ENCODE results near the gene MS4A5.
"Not testable (repeated sequence)": the region's sequence is repeated elsewhere in the genome, so short reads cannot be mapped to it uniquely, and the experiment has no call there.

MS4A5 gene, protein sequence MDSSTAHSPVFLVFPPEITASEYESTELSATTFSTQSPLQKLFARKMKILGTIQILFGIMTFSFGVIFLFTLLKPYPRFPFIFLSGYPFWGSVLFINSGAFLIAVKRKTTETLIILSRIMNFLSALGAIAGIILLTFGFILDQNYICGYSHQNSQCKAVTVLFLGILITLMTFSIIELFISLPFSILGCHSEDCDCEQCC

DNA sequence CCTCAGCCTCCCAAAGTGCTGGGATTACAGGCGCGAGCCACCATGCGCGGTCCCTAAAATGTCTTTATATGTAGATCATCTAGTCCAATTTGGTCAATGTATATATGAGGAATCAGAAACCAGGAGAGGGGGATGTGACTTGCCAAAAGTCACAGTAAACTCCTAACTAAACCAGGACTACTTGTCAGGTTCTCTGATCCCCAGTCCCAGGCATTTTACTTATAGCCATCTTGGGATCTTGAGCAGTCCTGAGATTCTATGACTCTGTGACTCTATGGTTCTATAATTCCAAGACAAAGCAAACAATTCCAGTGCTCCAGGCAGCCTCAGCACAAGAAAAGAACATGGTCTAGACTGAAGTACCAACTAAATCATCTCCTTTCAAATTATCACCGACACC, at the start of gene MS4A5:
Gene MS4A5, plus strand, starts transcription at position 301 of the 400 bp plus-strand sequence. CDS start 103 bp downstream, outside the sequence.
- DNase-seq: no peak

DNA sequence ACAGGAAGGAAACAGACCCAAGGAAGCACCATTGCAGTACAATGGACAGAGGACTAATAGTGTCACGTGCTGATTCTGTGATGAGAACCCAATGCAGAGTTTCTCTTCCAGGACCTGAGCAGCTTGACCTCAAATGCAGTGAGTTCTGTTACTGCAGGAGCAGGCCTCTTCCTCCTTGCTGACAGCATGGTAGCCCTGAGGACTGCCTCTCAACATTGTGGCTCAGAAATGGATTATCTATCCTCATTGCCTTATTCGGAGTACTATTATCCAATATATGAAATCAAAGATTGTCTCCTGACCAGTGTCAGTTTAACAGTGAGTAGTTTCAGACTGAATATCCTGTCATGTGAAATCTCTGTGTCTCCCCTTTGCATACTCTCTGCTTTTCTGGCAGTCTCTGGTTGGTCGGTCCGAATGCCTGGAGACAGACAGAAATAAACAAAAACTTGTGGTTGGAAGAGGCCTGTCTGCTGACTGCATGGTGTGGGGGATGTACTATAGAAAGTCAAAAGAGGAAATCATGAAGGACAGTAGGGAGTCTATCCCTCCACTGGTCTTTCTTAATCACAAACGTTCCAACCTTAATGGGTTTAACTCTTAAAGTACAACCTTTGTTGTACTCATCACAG, 40.0 kb upstream of the MS4A5 start:
- DNase-seq: no peak

DNA sequence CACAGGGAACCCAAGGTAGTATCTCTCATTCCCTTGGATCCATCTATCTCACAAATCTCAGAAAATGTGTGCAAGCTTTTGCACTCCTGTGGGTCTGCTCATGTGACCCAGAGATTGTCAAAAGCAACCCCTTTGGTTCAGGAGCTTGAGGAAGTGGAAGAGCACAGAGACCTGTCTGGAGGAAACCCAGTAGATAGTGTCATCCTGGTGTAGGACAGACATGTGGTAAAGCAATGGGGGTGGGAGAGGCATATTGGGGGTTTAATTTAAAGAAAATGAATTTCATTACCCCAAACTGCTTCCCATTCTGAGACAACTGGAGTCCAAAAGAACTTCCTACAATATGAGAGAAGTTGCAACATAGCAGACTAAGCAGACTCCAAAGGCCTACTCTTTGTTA, 39.0 kb upstream of the MS4A5 start:
- DNase-seq: no peak

DNA sequence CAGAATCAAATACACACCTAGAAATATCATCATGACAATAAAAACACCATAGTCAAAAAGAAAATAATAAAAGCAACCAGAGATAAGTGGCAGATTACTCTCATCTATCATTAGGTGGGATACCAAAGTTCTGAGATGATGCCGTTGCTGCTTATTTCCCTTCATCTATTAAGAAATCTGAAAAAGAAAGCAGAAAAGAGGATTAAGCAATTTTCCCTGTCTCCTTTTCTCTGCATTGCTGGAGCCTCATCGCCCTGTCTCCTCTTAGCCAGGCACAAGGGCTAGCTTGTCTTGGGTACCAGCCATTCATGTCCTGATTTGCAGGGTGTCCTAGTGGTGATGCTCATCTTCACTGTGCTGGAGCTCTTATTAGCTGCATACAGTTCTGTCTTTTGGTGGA, 37.0 kb upstream of the MS4A5 start:
- no peak for DNase-seq

DNA sequence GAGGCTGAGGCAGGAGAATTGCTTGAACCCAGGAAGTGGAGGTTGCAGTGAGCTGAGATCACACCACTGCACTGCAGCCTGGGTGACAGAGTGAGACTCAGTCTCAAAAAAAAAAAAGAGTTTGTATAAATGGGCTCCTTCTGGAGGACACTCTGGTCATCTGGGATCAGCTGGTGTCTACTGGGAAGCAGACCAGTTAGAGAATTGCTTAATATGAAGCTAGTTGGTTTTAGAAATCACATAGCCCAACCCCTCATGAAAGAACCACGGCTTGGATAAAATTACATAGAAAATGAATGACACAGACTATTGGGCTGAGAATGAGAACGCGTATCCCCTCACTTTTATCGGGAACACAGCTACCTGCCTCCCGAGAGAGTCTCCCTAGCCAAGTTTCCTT, 36.4 kb upstream of the MS4A5 start:
- no peak for DNase-seq

DNA sequence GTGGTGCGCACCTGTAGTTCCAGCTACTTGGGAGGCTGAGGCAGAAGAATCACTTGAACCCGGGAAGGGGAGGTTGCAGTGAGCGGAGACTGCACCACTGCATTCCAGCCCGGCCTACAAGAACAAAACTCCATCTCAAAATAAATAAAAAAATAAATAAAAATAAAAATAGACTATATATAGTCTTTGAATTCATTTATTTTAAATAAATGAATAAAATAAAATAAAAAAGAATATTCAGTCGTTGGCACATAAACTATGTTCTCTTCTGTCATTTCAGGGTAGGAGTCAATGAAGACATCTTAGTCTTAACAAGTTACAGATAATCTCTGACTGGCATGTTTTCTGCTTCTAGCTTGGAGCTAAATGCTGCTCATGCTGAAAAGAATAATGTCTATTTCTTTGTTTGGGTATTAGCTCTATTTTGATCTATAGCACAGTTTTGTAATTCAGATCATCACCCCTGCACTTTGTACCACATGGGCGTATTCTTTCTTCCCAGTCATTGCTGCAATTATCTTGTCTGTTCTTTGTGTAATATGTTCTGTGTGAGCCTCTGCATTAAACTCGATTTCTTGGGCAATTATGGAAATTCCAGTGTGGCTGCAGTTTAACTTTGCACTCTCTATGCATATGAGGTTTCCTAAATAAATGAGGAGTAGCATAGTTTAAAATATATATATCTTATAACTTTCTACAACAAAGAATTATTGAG, 34.5 kb upstream of the MS4A5 start:
- DNase-seq: no peak

DNA sequence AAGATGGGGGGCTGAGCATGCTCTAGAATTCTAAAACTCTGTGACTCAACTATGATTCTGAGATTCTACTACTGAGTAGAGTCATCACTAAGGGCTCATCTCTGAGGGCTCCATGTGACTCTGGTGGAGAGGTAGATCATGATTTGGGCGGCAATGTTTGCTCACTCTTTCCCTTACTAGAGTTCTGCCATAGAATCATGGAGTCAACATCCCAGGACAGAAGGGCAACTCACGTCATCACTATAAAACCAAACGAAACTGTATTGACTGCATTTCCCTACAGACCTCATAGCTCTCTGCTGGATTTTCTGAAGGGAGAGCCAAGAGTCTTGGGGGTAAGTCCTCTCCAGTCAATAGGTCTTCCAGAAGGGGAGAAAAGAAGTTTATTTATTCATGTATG, 33.0 kb upstream of the MS4A5 start, which contains the start of gene MS4A14:
Gene MS4A14, plus strand, starts transcription at position 78 of the 400 bp plus-strand sequence. Its CDS starts 120 bp downstream, at position 198.
- DNase-seq: no peak

DNA sequence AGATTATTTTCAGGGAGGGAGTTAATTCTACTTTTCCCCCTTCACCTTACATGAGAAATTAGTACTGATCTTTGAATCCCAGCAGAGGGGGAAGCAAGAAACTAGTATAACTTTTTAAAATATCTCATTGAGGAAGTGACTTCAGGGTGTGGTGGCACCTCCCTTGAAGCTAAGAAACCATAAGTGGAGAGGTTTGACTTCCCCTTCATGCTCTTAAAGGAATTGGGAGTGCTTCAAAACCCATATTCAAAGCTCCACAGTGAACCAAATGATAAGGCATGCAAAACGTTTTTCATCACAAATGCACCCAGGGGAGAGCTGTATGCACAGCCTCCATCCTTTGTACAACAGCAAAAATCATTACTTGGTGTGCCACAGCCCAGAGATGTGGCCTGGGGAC, 32.6 kb upstream of the MS4A5 start:
- DNase-seq: peak; percentile 7

DNA sequence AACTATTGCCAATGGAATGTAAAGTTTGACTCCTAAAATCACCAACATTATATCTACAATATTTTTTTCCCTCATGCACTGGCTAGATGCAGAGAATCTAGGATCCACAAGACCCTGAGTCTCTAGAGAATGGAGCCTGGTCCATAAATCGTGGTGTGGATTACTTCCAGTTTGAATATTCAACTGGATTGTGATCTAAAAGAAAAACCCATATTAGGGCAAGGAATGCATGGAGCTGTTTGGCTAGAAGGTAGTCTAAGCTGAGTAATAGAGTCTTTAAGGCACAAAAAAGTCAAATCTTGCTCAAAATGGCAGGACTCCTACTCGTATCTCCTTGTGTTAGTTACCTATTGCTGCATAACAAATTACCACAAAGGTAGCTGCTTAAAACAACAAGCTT, 9.4 kb upstream of the MS4A5 start:
- DNase-seq: no peak

DNA sequence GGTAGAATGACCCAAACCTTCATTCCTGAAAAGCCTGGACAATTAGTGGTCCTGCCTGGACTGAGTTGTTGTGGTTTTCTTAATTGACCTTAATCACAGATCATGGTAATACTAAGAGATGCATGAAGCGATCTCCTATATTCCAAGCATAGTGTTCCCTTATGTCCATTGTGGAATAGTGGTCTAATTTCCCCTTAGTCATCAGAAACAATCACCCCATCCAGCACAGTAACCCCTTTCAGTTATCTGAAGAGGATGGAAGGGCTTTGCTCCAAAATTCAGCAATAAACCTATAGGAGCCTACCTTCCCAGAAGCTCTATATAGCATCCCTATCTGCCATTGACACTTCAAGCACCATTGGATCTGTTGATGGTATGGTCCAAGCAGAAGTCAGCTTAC, 6.8 kb upstream of the MS4A5 start:
- DNase-seq: no peak

DNA sequence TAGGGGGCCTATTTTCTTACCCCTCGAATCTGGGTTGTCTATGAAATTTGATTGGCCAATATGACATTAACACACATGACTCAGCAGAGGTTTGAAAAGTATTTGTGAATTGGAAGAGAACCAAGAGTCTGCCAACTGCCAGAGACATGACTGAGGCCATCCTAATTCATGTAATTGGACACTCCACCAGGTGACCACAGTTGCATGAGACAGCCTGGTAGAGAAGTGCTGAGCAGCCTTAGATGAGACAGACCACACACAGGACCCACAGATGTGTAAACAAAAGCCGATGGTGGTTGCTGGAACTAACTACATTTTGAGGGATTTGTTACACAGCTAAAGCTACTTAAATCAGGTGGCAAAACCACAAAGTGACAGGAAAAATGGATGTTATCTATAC, 855 bp upstream of the MS4A5 start:
- no peak for DNase-seq

DNA sequence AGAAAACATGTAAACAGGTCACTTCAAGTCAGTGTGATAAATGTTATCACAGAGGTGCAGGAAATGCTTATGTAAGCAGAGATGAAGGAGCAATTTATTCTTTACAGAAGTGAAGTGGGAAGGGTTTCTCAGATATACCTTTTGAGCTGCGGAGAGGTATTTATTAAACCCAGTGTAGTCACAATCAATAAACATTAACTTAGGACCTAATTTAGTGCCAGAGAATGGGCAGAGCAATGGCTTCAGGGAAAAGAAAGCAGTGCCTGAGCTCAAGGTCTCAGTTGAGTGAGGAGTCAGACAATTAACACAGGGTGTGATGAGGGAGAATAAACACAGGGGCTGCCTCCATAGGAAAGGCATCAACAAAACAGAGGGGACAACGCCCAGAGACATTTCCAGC, 1.9 kb downstream of the MS4A5 start:
- DNase-seq: no peak

DNA sequence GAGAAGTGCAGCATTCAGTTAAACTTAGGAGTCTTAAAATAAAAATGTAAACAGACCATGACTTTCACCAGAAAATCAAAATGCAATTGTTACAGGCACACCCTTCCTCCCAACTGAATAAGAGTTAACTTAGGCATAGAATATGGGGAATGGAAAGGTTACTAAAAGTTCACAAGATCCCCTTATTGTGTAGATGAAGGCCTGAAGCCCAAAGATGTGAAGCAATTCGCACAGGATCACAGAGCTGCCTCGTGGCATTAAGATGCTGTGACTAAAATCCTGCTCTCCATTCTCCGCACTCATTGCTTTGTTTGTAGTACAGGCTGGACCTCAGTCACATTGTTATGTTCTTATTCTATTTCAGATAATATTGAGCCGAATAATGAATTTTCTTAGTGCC, 4.0 kb downstream of the MS4A5 start:
- no peak for DNase-seq

DNA sequence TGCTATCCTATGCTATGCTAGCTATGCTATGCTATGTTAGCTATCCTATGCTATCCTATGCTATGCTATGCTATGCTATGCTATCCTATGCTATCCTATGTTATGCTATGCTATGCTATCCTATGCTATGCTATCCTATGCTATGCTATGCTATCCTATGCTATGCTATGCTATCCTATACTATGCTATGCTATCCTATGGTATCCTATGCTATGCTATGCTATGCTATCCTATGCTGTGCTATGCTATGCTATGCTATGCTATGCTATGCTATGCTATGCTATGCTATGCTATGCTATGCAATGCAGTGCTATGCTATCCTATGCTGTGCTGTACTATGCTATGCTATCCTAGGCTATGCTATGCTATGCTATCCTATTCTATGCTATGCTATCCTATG, 17.7 kb downstream of the MS4A5 start:
- no peak for DNase-seq

DNA sequence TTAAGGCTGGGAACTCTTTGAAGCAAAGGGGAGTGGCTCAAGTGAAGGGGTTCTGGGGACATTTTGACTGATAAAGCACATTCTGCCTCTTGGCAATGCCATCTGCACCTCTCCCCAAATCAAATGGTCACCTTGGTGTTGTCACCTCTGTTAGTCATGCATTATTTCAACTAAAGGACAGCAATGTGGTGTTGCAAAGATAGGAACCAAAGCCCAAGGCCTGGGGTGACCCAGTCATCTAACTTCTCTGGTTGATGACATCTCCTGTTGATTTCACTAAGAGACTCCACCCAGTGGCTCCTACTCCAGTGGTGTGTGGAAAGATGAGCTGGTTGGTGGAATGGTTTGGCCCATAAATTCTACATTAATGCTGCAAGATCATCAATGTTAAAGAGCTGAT, 18.5 kb downstream of the MS4A5 start:
- no peak for DNase-seq

DNA sequence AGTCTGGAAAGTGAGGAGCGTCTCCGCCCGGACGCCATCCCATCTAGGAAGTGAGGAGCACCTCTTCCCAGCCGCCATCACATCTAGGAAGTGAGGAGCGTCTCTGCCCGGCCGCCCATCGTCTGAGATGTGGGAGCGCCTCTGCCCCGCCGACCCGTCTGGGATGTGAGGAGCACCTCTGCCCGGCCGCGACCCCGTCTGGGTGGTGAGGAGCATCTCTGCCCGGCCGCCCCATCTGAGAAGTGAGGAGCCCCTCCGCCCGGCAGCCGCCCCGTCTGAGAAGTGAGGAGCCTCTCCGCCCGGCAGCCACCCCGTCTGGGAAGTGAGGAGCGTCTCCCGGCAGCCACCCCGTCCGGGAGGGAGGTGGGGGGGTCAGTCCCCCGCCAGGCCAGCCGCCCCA, 21.8 kb downstream of the MS4A5 start:
- DNase-seq: not testable (repeated sequence)

DNA sequence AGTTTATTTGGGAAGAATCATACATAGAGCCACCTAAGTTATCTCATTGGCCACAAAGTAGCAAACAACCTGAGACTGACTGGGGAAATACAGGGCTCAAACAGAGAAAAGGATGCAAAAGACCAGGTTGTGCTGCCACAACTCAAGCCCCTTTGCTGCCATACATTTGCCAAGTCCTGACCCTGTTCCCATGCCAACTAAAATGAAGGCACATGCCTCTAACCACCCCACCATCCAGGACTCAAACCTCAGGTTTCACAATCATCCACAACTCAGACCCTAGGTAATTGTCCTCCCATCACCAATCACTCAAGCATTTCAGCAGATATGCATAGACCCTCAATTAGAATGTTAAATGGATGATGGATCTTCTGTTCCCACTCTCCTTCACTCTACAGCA, 24.8 kb downstream of the MS4A5 start:
- no peak for DNase-seq

DNA sequence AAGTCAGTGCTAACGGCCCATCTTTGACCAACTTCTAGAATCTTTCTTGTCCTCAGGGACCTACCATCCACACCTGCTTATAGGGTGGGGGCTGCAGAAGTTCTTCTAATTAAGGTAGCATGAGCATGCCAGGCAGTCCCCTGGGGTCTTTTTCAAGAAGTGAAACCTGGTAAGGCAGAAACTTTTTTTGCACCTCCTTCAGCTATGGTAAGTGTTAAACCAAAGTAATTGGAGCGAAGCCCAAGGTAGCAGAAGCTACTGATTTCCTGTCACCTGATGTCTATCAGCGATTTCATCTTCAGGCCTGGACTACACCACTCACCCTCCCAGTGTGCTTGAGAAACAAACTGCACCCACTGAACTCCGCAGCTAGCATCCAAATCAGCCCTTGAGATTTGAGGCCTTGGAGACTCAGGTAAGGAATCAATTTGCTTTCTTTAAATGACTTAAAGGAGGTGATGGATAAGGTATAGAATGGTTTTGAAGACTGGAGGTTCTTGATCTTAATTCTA, 26.2 kb downstream of the MS4A5 start, which contains the start of gene MS4A1:
Gene MS4A1, plus strand, starts transcription at position 317 of the 512 bp plus-strand sequence. CDS start 6,528 bp downstream, outside the sequence.
- peak; percentile 36 for DNase-seq

DNA sequence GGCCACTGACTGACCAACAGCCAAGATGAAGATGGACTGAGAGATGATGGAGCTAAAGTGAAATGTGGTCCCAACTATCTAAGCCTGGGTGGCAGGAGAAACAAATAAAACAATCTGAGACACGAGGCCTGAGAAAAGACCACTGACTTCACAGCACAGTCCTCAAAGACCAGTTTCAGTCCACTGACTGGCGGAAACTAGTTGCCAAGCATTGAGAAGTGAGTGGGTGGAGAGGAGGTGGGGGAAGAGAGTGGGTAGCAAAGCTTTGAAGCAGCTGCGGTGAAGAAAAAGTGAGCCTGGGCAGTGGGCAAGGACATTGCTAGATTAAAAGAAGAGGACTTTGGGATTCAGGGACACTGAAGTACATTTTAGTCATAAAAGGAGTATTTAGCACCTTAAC, 28.2 kb downstream of the MS4A5 start:
- DNase-seq: no peak

DNA sequence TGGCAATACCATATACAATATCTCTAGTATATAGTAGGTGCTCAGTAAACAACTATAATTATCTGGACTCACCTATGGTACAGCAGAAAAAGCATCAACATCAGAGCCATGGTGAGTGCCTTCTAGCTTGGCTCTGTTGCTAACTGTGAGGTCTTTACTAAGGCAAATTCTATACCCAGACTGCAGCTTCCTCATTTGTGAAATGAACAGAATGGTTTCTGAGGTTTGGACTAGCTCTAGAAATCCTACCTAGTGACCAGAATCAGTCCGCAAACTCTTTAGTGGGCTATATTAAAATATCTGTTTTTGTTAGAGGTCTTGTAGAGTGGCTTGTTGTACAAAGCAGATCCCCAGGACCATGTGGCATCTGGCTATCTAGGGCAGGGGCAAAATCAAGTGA, 30.0 kb downstream of the MS4A5 start:
- DNase-seq: no peak

DNA sequence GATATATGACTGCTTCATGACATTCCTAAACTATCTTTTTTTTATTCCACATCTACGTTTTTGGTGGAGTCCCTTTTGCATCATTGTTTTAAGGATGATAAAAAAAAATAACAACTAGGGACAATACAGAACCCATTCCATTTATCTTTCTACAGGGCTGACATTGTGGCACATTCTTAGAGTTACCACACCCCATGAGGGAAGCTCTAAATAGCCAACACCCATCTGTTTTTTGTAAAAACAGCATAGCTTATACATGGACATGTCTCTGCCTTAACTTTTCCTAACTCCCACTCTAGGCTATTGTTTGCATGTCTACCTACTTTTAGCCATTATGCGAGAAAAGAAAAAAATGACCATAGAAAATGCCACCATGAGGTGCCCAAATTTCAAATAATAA, 39.5 kb downstream of the MS4A5 start:
- no peak for DNase-seq

DNA sequence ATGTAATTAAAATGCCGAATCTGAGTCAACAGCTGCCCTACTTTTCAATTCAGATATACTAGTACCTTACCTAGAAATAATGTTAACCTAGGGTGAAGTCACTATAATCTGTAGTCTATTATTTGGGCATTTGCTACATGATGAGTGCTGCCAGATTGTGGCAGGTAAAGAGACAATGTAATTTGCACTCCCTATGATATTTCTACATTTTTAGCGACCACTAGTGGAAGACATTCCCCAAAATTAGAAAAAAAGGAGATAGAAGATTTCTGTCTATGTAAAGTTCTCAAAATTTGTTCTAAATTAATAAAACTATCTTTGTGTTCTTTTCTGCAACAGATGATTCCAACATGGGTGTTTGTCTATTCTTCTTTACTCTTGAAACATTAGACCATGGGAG, 40.4 kb downstream of the MS4A5 start:
- no peak for DNase-seq

DNA sequence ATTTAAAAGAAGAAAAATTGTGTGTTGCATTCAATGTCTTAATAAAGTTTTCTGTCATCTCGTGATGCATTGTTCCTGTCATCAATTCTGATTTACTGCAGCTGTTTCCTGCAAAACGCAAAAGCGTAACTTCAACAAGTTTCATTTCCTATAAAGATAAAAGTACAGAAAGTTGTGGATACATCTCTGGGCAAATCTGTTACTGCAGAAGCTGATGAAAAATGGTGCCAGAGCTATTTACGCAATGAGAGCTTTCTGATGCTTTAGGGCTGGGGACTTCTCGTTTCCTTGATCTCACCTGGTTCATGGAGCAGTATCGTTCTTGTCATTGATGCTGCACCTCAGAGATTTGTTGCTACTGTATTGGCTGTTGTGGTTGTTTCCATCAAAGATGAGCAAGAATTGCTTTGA, 47.7 kb downstream of the MS4A5 start:
- DNase-seq: no peak

DNA sequence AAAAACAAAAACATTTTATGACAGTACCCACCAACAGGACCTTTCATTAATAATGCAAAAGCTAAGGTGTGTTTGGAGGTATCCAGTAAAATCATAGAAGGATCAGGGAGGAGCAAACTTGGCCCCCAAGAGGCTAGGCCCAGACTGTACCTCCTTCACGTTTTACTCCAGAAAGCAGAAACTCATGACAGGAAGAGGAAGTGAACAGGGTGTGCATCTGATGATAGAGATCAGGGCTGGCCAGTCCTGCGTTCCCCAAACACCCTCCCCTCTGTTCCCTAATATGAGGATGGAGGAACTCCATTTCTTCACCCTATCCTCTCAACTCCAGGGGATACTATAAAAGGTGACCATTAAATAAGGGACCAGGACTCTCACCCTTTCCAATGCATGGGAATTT, 53.0 kb downstream of the MS4A5 start:
- DNase-seq: no peak

Data from CD4-positive, alpha-beta T cell treated with Interleukin-10 for 1 hour (primary cell).